PC-3 (cell line): ENCODE measurements around the gene PPOX. TPM values are rescaled to one million over a fixed set of nuclear protein-coding genes. Genes with fewer than 3 reads are reported as not detected.

Source experiments
- ATAC-seq: fragments of 200-7000 bp; cut with Tn5 transposase; 2 replicates; pipeline ENCODE4 v1.9.1; 2020; ENCODE audit warnings: mild to moderate bottlenecking, moderate library complexity
- BruUV-seq: library from RNA; stranded (reverse); fragments of 400-500 nt; replicated peaks from 2 replicates; lab custom pipeline; 2021; lab: Mats Ljungman, UMichigan
- CTCF ChIA-PET: fragments of 300-600 bp; sonication (Branson Sonifier 250); formaldehyde crosslinking; loops from one replicate; lab custom pipeline; 2022; ENCODE audit warnings: antibody characterized with exemption; lab: Charles Lee
- POLR2A ChIA-PET: fragments of 300-600 bp; sonication (Branson Sonifier 250); formaldehyde crosslinking; loops from one replicate; lab custom pipeline; 2022; ENCODE audit warnings: antibody characterized with exemption; ENCODE audit not compliant: unreplicated experiment; lab: Charles Lee
- DNase-seq: peaks from one replicate; pipeline ENCODE4 v3.0.0-alpha.2; 2015
- H2AFZ ChIP-seq: fragments of 300-600 bp; sonication (generic); 2 replicates; pipeline ENCODE4 v1.6.0; 2016; ENCODE audit warnings: antibody characterized with exemption, low read length
- H3F3A ChIP-seq: fragments of 300-600 bp; sonication (generic); one replicate; pipeline ENCODE4 v1.6.0; 2017; ENCODE audit warnings: antibody characterized with exemption, low read length, control low read depth, mild to moderate bottlenecking; ENCODE audit not compliant: unreplicated experiment
- H3K27ac ChIP-seq: fragments of 300-600 bp; sonication (generic); 2 replicates; pipeline ENCODE4 v1.5.1; 2016; ENCODE audit warnings: mild to moderate bottlenecking, low read length
- H3K27me3 ChIP-seq: fragments of 300-600 bp; sonication (generic); 2 replicates; pipeline ENCODE4 v1.6.1; 2016; ENCODE audit warnings: low read length, mixed read lengths
- H3K36me3 ChIP-seq: fragments of 300-600 bp; sonication (generic); 2 replicates; pipeline ENCODE4 v1.6.1; 2016; ENCODE audit warnings: low read depth, mixed run types, low read length, mixed read lengths
- H3K4me1 ChIP-seq: fragments of 300-600 bp; sonication (generic); 2 replicates; pipeline ENCODE4 v1.5.1; 2016; ENCODE audit warnings: low read length; ENCODE audit not compliant: insufficient read depth
- H3K4me2 ChIP-seq: fragments of 300-600 bp; sonication (generic); 2 replicates; pipeline ENCODE4 v1.6.0; 2016; ENCODE audit warnings: low read length
- H3K4me3 ChIP-seq: fragments of 300-600 bp; sonication (generic); 2 replicates; pipeline ENCODE4 v1.5.1; 2016; ENCODE audit warnings: mild to moderate bottlenecking, low read length, mixed read lengths
- H3K79me2 ChIP-seq: fragments of 300-600 bp; sonication (generic); 2 replicates; pipeline ENCODE4 v1.6.1; 2017; ENCODE audit warnings: low read length, mixed read lengths
- H3K9ac ChIP-seq: fragments of 300-600 bp; sonication (generic); 2 replicates; pipeline ENCODE4 v1.6.0; 2016; ENCODE audit warnings: mild to moderate bottlenecking, low read length
- H3K9me2 ChIP-seq: fragments of 300-600 bp; sonication (generic); replicated peaks from 2 replicates; pipeline ENCODE4 v1.6.1; 2016; ENCODE audit warnings: mixed run types, low read length, mixed read lengths
- H3K9me3 ChIP-seq: fragments of 300-600 bp; sonication (generic); 2 replicates; pipeline ENCODE4 v1.6.1; 2016; ENCODE audit warnings: low read length, mixed read lengths
- H4K20me1 ChIP-seq: fragments of 300-600 bp; sonication (generic); 2 replicates; pipeline ENCODE4 v1.6.1; 2016; ENCODE audit warnings: low read length, mixed read lengths
- CTCF ChIP-seq: fragments of 300-600 bp; sonication (generic); conservative IDR thresholded peaks from 2 replicates; pipeline ENCODE4 v1.5.1; 2017; ENCODE audit warnings: antibody characterized with exemption, low read depth, mild to moderate bottlenecking, low read length
- EZH2 ChIP-seq: fragments of 300-600 bp; sonication (generic); IDR thresholded peaks from one replicate; pipeline ENCODE4 v1.6.1; 2017; ENCODE audit warnings: antibody characterized with exemption, mild to moderate bottlenecking, low read length; ENCODE audit not compliant: unreplicated experiment
- EZH2phosphoT487 ChIP-seq: fragments of 300-600 bp; sonication (generic); IDR thresholded peaks from 2 replicates; pipeline ENCODE4 v1.6.1; 2018; ENCODE audit warnings: mild to moderate bottlenecking, antibody characterized with exemption, low read length, borderline replicate concordance
- intact Hi-C: fragments of 100-400 bp; cut with micrococcal nuclease; formaldehyde crosslinking; loops from 2 replicates; pipeline ENCODE4 v1.9.0; 2023
- total RNA-seq: library from RNA; depleted of rRNA; stranded (reverse); fragments of >200 nt; gene quantifications from 2 replicates; pipeline ENCODE4 v1.2.3, GENCODE V29; 2014

PPOX gene
- total RNA-seq, 1 experiment from 2014 or later = 22.9 TPM

- CTCF ChIA-PET = no interaction called here
Measured at GRCh38 chr1:161209790-161210409, 43.7 kb downstream of the PPOX start.

DNA sequence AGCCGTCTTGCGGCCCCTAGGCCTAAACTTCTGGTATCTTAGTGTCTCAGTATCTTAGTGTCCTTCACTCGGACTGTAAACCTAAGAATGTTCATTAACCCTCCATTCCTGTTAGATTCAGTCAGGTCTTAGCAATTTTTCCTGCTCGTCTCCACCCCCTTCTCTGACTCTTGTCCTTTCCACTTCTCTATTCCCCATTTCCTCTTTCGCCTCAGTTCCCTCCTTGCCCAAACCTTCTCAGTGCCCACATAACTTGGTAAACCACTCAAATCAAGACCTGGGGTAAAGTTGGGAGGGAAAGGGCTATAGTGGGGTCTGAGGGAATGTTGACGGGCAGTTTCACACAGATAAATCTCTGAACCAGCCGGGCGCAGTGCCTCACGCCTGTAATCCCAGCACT, 48.1 kb downstream of the PPOX start:
- DNase-seq (no peak), ATAC-seq (no peak)
- Histone ChIP-seq H3K27me3 (no peaks in the 10 kb centered on the region), H3K4me3 (no peak overlapping the region), H3K36me3 (peaks cover 51% of the 10 kb centered on the region), H4K20me1 (no peaks in the 10 kb centered on the region), H3F3A (peaks cover under 1% of the 10 kb centered on the region), H3K4me2 (no peak overlapping the region), H3K4me1 (no peaks in the 10 kb centered on the region), H3K79me2 (no peaks in the 10 kb centered on the region), H2AFZ (no peak overlapping the region), H3K27ac (no peak overlapping the region), H3K9me3 (no peaks in the 10 kb centered on the region), H3K9ac (no peak overlapping the region), H3K9me2 (no peaks in the 10 kb centered on the region)
- CTCF ChIA-PET = no interaction called here
- BruUV-seq = no TSS peak
- intact Hi-C loops = no loop called here
- no peak for TF ChIP-seq CTCF
- TF ChIP-seq EZH2 = no peak
- TF ChIP-seq EZH2phosphoT487 = no peak
- POLR2A ChIA-PET = no interaction called here

More at GRCh38 chr1:161209790-161210409, 43.7 kb downstream of the PPOX start:
- ATAC-seq = peak; percentile 96
- DNase-seq = peak; percentile 92
- Histone ChIP-seq H3K36me3 (peaks cover 68% of the 10 kb centered on the region), H3K27ac (no peak overlapping the region), H3K9ac (no peak overlapping the region), H3F3A (peaks cover 3% of the 10 kb centered on the region), H4K20me1 (no peaks in the 10 kb centered on the region), H3K79me2 (peaks cover 4% of the 10 kb centered on the region; the same call in 1 of the 2 replicates), H3K9me2 (no peaks in the 10 kb centered on the region), H3K27me3 (no peaks in the 10 kb centered on the region), H3K4me3 (no peak overlapping the region), H2AFZ (0 out of 2 replicates have a peak overlapping the region, but pooled peaks have one; percentile 20), H3K9me3 (no peaks in the 10 kb centered on the region), H3K4me1 (no peaks in the 10 kb centered on the region), H3K4me2 (no peak overlapping the region)
- TF ChIP-seq CTCF (peak; percentile 98), EZH2 (no peak), EZH2phosphoT487 (no peak)
- TSS peak; percentile 4 for BruUV-seq
- POLR2A ChIA-PET = no interaction called here
- intact Hi-C loops = loop anchor here (1.0 to 5.0 kb wide), 2 partner anchors 15 to 162 kb away; no protein-coding TSS in a partner anchor

GRCh38 chr1:161215076-161215475, 48.9 kb downstream of the PPOX start, which contains the start of gene FCER1G:
Gene FCER1G (plus strand): TSS chr1:161215295. CDS start chr1:161215322, 27 bp downstream.
- no peaks in the 10 kb centered on the region for H3K9me2 ChIP-seq
- TF ChIP-seq EZH2 (no peak), EZH2phosphoT487 (no peak), CTCF (no peak)
- no TSS peak for BruUV-seq
- H3K9me3 ChIP-seq = no peaks in the 10 kb centered on the region
- no peak within 1 kb of the TSS for H3K9ac ChIP-seq
- H3K4me1 ChIP-seq = no peaks in the 10 kb centered on the region
- H3K4me3 ChIP-seq = no peak within 1 kb of the TSS
- H3K36me3 ChIP-seq = peaks cover 45% of the 10 kb centered on the region
- ChIA-PET CTCF (no interaction called here), POLR2A (no interaction called here)
- no peak within 1 kb of the TSS for H3K4me2 ChIP-seq
- ATAC-seq (no peak), DNase-seq (no peak)
- H3K27me3 ChIP-seq = no peaks in the 10 kb centered on the region
- H3F3A ChIP-seq = no peaks in the 10 kb centered on the region
- no peak within 1 kb of the TSS for H3K27ac ChIP-seq
- no peak within 1 kb of the TSS for H2AFZ ChIP-seq
- H4K20me1 ChIP-seq = no peaks in the 10 kb centered on the region
- no peaks in the 10 kb centered on the region for H3K79me2 ChIP-seq
- intact Hi-C loops = no loop called here
